GM21528 (cell line): ENCODE results near the gene DVL1.

Source experiments
- ATAC-seq: cut with Tn5 transposase; IDR thresholded peaks from one replicate; pipeline ENCODE4 v1.9.1; 2021; ENCODE audit warnings: mild to moderate bottlenecking, moderate library complexity; ENCODE audit not compliant: unreplicated experiment, low FRiP score

DVL1 gene

DNA sequence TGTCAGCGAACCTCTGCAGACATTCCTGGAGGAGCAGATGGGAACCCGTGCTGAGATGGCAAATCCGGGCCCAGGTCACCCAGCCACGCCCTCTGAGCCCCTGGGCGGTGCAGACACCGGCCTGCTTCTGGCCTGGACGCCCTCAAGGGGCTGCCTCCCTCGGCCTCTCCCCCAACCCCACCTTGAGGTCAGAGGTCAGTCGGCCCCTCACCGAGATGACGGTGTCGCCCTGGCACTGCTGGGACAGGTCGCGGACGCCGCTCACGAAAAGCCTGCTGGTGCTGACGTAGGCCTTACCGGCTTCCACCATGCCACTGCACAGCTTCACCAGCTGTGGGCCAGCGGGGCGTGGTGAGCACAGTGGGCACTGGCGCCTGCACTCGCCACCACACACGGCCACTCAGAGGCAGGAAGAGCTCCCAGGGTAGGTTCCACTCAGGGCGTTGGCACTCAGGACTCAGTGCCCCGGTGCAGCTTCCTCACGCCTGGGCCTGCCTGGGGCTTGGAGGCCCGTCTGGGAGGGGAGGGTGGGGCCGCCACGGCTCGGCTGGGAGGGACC lies 46.2 kb downstream of the DVL1 start:
- no peak for ATAC-seq

DNA sequence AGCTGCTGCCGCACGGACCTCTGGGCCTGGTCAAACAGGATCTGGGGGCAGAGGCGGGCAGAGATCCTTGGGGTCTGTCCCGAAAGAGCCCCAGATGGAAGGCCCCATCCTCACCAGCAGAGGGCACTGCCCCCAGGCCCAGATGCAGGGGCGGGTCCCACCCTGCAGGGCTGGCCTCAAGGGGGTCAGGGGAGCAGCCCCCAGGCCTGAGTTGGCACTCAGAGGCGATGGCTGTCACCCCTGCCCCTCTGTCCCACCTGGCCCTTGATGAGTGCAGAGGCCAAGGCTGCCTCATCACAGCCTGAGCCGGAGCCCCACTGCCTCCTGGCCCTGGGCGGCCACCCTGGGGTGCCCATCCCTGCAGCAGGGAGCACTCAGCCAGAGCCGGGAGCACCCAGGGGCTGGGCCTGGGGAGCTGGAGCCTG lies 47.2 kb downstream of the DVL1 start:
- no peak for ATAC-seq

DNA sequence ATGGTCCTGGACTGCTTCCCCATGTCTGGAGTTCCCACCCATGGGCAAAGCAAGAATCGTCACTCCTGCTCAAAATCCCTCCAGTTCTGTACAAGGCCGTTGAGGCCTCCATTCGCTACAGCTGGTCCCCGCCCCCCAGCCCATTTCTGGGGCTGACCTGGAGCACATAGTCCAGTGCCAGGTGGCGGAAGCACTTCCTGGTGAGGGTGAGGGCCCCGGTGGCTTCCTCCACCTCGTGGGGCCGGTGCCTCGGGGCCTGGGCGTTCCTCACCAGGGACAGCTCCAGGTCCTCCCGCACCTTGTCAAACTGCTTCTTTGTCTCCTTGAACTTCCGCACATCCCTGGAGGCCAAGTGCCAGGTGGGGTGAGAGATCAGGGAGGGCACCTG lies 48.9 kb downstream of the DVL1 start:
- no peak for ATAC-seq

GRCh38 chr1:1299686-1300351 lies 49.4 kb downstream of the DVL1 start:
- ATAC-seq: no peak

DNA sequence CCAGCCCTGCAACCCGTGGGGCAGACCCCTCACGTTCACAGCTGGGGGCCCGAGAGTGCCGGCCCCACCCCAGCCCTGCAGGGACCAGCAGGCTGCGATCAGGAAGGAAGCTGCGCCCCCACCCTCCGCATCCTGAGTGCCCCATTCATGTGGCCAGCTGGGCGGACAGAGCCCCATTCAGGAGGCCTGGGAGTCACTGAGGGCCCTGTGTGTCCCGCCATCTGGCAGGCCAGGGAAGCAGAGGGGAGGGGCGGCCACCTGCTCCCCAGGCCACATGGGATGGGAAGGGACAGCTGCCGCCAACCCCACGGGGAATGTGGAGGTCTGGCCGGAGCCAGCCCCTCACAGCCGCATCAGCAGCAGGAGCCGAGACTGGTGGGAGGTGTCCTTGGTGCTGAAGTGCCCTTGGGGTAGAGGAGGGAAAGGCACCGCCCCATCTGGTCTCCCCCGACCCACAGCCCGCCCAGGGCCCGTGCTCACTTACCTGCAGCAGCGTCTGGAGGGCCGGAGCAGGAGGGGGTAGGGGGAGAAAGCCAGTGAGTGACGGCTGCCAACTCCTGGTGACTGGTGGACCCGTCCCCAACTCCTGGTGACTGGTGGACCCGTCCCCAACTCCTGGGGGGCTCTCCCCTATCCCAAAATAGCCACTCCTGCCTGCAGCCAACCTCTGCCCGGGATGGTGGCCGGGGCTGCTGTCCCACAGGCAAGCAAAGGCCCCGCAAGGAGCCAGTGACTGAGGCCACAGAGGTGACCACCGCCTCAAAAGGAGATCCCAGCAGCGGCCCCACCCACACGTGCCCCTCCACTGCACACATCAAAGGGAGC lies 50.1 kb downstream of the DVL1 start:
- ATAC-seq: no peak

DNA sequence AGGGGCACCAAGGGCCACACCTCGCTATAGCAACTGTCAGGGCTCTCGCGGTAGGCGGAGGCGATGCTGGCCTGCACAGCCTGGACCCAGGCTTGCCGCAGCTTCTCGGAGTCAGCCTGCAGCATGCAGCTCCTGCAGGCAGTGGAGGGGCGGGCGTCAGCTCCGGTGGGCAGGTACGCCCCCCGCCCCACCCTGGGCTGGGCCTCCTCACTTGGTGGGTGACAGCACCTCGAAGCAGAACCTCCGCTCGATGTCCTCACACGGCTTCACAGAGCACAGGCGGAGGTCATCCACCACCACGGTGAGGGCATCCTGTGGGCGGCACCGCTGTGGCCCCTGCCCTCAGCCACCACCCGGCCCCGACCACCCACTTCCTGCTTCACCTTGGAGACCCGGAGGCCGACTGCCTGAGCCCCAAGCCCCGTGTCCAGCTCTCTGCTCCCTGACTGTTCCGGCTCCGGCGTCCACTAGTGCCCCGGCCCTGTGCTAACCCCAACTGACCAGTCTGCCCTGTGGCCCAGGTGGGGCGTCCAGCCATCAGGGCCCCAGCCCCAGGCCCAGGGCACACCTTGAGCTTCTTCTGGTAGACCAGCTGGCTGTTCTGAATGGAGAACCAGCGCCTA lies 51.3 kb downstream of the DVL1 start:
- ATAC-seq: no peak

DNA sequence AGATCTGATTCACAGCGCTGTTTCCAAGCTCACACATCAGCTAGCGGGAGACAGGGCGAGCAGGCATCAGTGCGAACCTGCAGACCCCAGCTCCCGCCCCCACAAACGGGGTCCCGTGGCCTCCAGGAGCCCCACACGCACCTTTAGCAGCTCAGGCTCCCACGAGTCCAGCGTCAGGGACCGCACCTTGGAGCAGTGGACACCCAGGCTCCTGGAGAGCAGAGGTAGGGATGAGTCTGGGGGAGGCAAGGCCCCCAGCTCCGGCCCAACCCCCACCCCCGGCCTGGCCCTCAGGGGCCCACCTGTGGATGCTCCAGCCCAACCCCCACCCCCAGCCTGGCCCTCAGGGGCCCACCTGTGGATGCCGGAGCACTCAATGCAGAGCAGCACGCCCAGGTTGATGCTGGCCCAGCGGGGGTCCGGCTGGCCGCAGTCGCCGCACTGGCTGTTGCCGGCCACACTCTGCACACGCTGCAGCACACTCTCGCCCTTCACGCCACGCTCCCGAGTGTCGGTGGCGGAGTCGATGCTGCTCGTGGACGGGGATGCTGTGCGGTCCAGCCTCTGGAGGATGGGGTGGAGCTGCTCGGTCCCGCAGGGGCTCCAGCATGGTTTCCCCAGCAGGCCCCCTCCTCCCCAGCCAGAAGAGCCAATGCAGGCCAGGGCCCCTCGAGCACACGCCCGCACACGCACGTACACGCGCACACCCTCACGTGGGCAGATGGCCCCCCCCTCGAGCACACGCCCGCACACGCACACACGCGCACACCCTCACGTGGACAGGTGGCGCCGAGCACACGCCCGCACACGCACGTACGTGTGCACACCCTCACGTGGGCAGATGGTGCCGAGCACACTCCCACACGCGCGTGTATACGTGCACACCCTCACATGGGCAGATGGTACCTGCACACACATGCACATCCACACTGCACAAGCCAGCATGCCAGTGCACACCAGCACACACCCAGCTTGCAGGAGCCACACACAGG lies 52.9 kb downstream of the DVL1 start:
- no peak for ATAC-seq

- no peak for ATAC-seq
Observed at GRCh38 chr1:1295154-1295923, 53.9 kb downstream of the DVL1 start.

DNA sequence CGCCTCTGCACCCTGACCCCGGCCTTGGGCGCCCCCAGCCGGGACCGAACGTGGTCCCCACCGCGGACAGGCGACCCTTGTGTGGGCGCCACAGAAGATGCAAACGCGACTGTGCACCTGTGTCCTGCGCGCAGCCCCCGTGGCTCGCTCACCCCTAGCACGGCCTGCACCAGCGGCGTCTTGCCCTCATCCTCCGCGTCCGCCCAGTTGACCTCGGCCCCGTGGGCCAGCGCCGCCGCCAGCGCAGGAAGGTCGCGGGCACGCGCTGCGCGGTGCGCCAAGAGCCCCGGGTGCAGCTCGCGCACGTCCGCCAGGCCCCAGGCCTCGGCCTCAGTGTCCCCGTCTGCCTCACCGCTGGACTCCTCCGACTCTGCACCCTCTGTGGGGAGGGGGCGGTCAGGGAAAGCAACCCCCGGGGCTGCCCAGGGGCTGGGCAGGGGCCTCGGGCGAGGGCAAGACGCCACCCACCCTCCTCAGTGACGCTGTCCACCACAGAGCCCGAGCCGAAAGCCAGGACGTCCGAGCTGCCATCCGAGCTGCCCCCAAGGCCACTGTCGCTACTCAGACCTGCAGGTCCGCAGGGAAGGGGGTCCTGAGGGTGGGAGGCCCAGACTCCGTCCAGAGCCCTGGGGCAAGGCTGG lies 54.8 kb downstream of the DVL1 start:
- ATAC-seq: no peak

- ATAC-seq: no peak
Observed at GRCh38 chr1:1293263-1294249, 55.7 kb downstream of the DVL1 start.

DNA sequence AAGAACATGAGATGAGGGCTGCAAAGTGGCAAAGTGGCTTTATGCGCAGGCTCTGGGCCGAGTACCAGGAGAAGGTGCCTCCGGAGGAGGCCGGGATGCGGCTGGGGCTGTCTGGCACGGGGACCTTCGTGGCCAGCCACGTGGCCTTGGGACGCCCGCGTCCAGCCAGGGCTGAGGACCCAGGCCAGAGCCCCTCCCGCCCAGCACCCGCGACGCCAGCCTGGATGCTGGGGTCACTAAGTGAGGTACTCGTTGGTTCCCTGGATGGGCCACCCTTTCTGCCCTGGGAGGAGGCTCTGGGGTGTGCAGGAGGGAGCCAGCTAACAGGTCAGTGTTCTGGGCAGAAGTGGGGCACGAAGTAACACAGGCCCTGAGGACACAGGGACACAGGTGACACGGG lies 56.4 kb downstream of the DVL1 start:
- ATAC-seq: no peak

DNA sequence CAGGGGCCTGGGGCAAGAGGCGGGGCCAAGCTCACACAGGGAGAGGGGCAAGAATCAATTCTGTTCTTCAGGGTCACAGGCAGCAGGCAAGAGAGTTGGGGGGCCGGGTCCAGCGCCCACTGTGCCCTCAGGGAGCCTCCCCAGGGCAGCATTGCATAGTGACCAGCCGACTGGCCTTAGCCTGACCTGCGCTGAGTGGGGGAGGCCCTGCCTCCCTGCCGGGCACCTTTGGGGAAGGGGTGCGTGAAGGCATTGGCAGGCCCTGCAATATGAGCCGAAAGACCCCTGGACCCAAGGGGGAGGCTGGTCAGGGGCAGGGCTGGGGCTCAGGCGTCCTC lies 56.8 kb downstream of the DVL1 start:
- ATAC-seq: no peak

GRCh38 chr1:1291548-1292441 lies 57.4 kb downstream of the DVL1 start:
- no peak for ATAC-seq

- ATAC-seq: no peak
Observed at GRCh38 chr1:1291023-1291528, 58.1 kb downstream of the DVL1 start.

DNA sequence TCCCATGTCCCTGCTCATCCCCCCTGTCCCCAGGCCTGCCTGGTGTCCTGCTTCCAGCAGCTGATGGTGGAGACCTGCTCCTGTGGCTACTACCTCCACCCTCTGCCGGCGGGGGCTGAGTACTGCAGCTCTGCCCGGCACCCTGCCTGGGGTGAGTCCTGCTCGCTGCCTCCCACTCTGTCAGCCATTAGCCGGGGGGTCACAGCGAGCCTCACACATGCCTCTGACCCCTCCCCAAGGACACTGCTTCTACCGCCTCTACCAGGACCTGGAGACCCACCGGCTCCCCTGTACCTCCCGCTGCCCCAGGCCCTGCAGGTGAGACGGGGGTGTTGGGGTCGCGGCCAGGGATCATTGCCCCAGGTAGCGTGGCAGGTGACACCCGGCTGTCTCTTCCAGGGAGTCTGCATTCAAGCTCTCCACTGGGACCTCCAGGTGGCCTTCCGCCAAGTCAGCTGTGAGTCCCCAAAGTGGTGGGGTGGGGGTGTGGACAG lies 58.9 kb downstream of the DVL1 start:
- no peak for ATAC-seq

DNA sequence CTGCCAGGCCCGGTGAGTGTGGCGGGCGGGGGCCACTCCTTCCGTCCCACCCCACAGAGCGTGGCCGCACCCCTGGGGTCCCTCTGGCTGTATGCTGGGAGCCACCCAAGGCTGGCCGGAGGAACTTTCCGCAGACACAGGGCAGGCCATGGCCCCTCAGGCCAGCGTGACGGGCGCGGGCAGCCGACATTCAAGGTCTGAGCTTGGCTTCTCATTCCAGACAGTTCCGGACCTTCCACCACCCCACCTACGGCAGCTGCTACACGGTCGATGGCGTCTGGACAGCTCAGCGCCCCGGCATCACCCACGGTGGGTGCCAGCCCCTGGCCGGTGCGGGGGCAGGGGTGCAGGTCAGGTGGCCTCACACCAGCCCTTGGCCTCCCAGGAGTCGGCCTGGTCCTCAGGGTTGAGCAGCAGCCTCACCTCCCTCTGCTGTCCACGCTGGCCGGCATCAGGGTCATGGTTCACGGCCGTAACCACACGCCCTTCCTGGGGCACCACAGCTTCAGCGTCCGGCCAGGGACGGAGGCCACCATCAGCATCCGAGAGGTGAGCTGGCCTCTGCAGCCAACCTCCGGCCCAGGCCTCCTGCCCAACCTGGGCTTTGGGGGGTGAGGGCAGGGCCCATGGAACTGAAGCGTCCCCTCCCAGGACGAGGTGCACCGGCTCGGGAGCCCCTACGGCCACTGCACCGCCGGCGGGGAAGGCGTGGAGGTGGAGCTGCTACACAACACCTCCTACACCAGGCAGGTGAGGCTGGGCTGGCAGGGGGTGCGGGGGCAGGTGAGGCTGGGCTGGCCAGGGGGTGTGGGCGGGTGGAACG lies 61.7 kb downstream of the DVL1 start:
- ATAC-seq: no peak
